B cell (primary cell): ENCODE measurements around the gene CNFN.

Experiments used
- CTCF ChIP-seq: fragments of 200-600 bp; IDR thresholded peaks from one replicate; pipeline ENCODE4 v1.8.0; 2022; ENCODE audit warnings: antibody characterized with exemption, mild to moderate bottlenecking
- EZH2 ChIP-seq: IDR thresholded peaks from 2 replicates; pipeline ENCODE4 v1.6.1; 2012; ENCODE audit warnings: borderline replicate concordance, low read depth, mild to moderate bottlenecking, moderate library complexity, low read length; ENCODE audit not compliant: insufficient read depth, poor library complexity, severe bottlenecking

GRCh38 chr19:42362342-42362741 is 27.8 kb downstream of the CNFN start:
- TF ChIP-seq CTCF (no peak), EZH2 (no peak)
